ENCODE results near the gene ACAP2. TPM values are rescaled to one million over a fixed set of nuclear protein-coding genes. Genes with fewer than 3 reads are reported as not detected.
A peak's percentile ranks its signal among the peaks of the same experiment; 100 is the strongest.

Gene ACAP2
- total RNA-seq, 1 experiment from 2014 or later = 42.9 TPM

DNA sequence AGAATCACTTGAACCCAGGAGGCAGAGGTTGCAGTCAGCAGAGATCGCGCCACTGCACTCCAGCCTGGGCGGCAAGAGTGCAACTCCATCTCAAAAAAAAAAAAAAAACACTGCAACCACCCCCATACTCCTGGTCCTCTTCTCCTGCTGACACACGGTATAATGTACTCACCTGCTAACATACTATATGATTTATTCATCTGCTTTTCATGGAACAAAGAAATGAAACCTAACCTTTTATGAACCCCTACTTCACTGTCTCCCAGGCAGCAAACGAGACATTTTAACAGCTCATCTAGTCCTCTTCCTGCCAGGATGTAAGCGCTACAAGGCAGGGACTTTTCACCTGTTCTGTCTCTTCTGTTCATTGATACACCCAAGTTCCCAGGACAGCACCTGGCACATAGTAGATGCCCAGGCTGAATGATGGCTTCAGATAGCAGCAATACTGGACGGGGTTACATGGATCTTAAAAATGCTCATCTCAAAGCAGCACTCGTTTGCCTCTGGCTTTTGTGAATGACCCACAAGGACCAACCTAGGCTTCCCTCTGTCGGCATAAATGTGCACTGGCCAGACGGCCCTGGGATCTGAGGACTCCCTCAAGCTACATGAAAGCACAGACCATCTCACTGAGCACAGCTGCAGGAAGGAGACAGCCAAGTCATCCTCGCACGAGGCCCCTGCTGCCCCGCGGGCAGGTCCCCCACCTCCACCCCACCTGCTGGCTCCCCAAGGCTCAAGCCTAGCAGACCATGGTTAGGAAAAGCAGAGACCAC is 192.2 kb downstream of the ACAP2 start:
- H3K27ac Mint-ChIP-seq (ENCODE audit: unreplicated experiment) = no peak overlapping the region
- Histone ChIP-seq H3K4me1 (no peaks in the 10 kb centered on the region), H3K36me3 (ENCODE audit: control insufficient read depth, insufficient read depth, low read length) (no peaks in the 10 kb centered on the region), H3K4me3 (ENCODE audit: low read depth, low read length) (no peak overlapping the region), H3K9me3 (no peaks in the 10 kb centered on the region), H3K27me3 (replicated peaks; ENCODE audit: control insufficient read depth, insufficient read depth, low read length) (no peaks in the 10 kb centered on the region)
- no peaks in the 10 kb centered on the region for H3K36me3 Mint-ChIP-seq (ENCODE audit: insufficient read depth, unreplicated experiment)
- BruUV-seq (replicated peaks) = no TSS peak
- intact Hi-C loops (cut with micrococcal nuclease; ENCODE audit: unreplicated experiment) = no loop called here
- no peaks in the 10 kb centered on the region for H3K27me3 Mint-ChIP-seq (ENCODE audit: insufficient read depth, unreplicated experiment)
- no peak for TF ChIP-seq CTCF (IDR thresholded peaks at IDR 0.05; ENCODE audit: insufficient read depth in 1 of 2, low read depth in 1 of 2, low read length in 1 of 2, severe bottlenecking in 1 of 2, unreplicated experiment in 1 of 2)
- no peaks in the 10 kb centered on the region for H3K9me3 Mint-ChIP-seq (ENCODE audit: unreplicated experiment)
- no peak overlapping the region for H3K4me3 Mint-ChIP-seq (ENCODE audit: unreplicated experiment)
- POLR2A ChIA-PET = no interaction called here
- no peaks in the 10 kb centered on the region for H3K4me1 Mint-ChIP-seq (ENCODE audit: low read depth, unreplicated experiment)
- CTCF ChIA-PET = no interaction called here
- no peak for DNase-seq

GRCh38 chr3:195249858-195250464 is 192.9 kb downstream of the ACAP2 start:
- Mint-ChIP-seq H3K27me3 (ENCODE audit: insufficient read depth, unreplicated experiment) (no peaks in the 10 kb centered on the region), H3K9me3 (ENCODE audit: unreplicated experiment) (no peaks in the 10 kb centered on the region), H3K27ac (ENCODE audit: unreplicated experiment) (no peak overlapping the region), H3K4me3 (ENCODE audit: unreplicated experiment) (no peak overlapping the region), H3K36me3 (ENCODE audit: insufficient read depth, unreplicated experiment) (no peaks in the 10 kb centered on the region), H3K4me1 (ENCODE audit: low read depth, unreplicated experiment) (no peaks in the 10 kb centered on the region)
- no peaks in the 10 kb centered on the region for H3K27me3 ChIP-seq (replicated peaks; ENCODE audit: control insufficient read depth, insufficient read depth, low read length)
- no peaks in the 10 kb centered on the region for H3K4me1 ChIP-seq
- TF ChIP-seq CTCF (IDR thresholded peaks at IDR 0.05; ENCODE audit: insufficient read depth in 1 of 2, low read depth in 1 of 2, low read length in 1 of 2, severe bottlenecking in 1 of 2, unreplicated experiment in 1 of 2) = no peak
- no peaks in the 10 kb centered on the region for H3K9me3 ChIP-seq
- POLR2A ChIA-PET = no interaction called here
- H3K4me3 ChIP-seq (ENCODE audit: low read depth, low read length) = no peak overlapping the region
- intact Hi-C loops (cut with micrococcal nuclease; ENCODE audit: unreplicated experiment) = no loop called here
- BruUV-seq (replicated peaks) = no TSS peak
- peak in 1 of 2 experiments; percentile 14 for DNase-seq
- no peaks in the 10 kb centered on the region for H3K36me3 ChIP-seq (ENCODE audit: control insufficient read depth, insufficient read depth, low read length)
- CTCF ChIA-PET = interaction anchor here (0.6 kb wide), 1 partner anchor 20 kb away, joined by 3 read pairs; no protein-coding TSS in a partner anchor

DNA sequence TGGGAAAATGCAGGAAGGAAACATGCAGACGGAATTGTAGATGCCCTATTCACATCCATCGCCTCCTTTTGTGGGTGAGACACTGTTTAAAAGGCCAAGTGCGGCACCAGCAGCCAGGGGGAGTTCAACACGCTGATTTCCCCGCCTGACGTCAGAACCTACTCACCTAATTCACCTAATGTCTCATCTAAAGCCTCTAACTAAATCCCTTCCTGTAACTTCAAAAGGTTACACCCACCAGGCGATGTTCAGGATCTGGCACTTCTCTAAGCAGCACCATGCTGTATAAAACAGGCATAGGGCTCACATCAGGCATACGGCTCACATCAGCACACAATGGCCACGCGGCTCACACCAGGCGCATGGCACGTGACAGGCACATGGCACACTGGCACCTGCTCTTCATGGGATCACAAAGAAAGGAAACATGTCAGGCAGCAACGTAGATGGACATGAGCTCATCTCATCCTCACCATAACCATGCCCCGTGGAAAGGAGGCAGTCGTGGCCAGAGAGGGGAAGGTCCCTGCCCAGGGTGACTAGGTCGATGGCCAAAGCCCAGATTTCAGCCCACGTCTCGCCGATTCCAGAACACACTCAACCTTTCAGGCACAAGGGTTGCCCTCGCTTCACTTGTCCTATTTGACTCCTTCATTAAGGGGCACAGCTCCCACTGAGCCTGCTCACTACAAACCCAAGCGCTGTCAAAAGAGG is 193.6 kb downstream of the ACAP2 start:
- POLR2A ChIA-PET = no interaction called here
- H3K9me3 Mint-ChIP-seq (ENCODE audit: unreplicated experiment) = no peaks in the 10 kb centered on the region

More for the DNA sequence above, 193.6 kb downstream of the ACAP2 start:
- CTCF ChIA-PET = no interaction called here
- BruUV-seq (replicated peaks) = no TSS peak
- H3K27ac Mint-ChIP-seq (ENCODE audit: unreplicated experiment) = no peak overlapping the region
- DNase-seq = peak in 1 of 2 experiments; percentile 9
- Histone ChIP-seq H3K36me3 (ENCODE audit: control insufficient read depth, insufficient read depth, low read length) (no peaks in the 10 kb centered on the region), H3K9me3 (no peaks in the 10 kb centered on the region), H3K4me3 (ENCODE audit: low read depth, low read length) (no peak overlapping the region), H3K4me1 (no peaks in the 10 kb centered on the region), H3K27me3 (replicated peaks; ENCODE audit: control insufficient read depth, insufficient read depth, low read length) (no peaks in the 10 kb centered on the region)
- no peak overlapping the region for H3K4me3 Mint-ChIP-seq (ENCODE audit: unreplicated experiment)
- no peak for TF ChIP-seq CTCF (IDR thresholded peaks at IDR 0.05; ENCODE audit: insufficient read depth in 1 of 2, low read depth in 1 of 2, low read length in 1 of 2, severe bottlenecking in 1 of 2, unreplicated experiment in 1 of 2)
- H3K27me3 Mint-ChIP-seq (ENCODE audit: insufficient read depth, unreplicated experiment) = no peaks in the 10 kb centered on the region
- no peaks in the 10 kb centered on the region for H3K36me3 Mint-ChIP-seq (ENCODE audit: insufficient read depth, unreplicated experiment)
- no peaks in the 10 kb centered on the region for H3K4me1 Mint-ChIP-seq (ENCODE audit: low read depth, unreplicated experiment)
- intact Hi-C loops (cut with micrococcal nuclease; ENCODE audit: unreplicated experiment) = no loop called here

Measured in Caco-2 (cell line).